ENCODE data around the gene GALNT2. TPM values are rescaled to one million over a fixed set of nuclear protein-coding genes. Genes with fewer than 3 reads are reported as not detected.

GALNT2 gene
- total and polyA plus RNA-seq, 2 of the 4 experiments (the other 2 are of a cell fraction), result 50.4 to 189 TPM

DNA sequence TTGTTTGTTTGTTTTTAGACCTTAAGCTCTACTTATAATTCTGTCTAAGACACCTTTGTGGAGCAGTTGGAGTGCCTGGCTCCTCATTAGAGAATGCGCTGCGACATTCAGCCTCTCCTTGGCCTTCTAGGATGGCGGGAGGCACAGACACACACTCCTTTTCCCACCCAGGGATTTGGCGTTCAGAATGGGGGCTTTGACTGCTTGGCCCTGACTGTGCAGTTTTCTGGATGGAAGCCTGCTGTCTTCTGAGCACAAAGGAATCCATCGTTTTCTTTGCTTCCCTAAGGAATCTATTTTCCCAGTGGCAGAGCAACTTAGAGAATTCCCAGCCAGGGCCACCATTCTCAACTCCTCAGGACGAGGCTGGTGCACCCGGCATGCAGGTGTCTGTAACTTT is 83.6 kb downstream of the GALNT2 start:
- H3K4me2 ChIP-seq (ENCODE audit: low read depth, low read length), result no peak overlapping the region
- peaks cover 65% of the 10 kb centered on the region for H4K20me1 ChIP-seq (ENCODE audit: insufficient read depth, low read length)
- no peak overlapping the region for H2AK9ac ChIP-seq (replicated peaks; ENCODE audit: low read depth, low read length, poor library complexity)
- CTCF ChIA-PET, result no interaction called here
- POLR2A ChIA-PET (ENCODE audit: unreplicated experiment), result no interaction called here
- no CpG with 5 or more reads among the region's 7 CpGs for WGBS, 2 experiments (ENCODE audit: extremely low coverage in 2 of 2, insufficient read length in 1 of 2)
- no peak for DNase-seq
- H3K14ac ChIP-seq (replicated peaks; ENCODE audit: low read depth, low read length), result no peak overlapping the region
- H3K36me3 ChIP-seq (ENCODE audit: control insufficient read depth, insufficient read depth, low read length), result no peaks in the 10 kb centered on the region
- H3K9ac ChIP-seq (ENCODE audit: low read depth, low read length), result no peak overlapping the region
- H3K9me1 ChIP-seq (ENCODE audit: insufficient read depth, low read length), result peaks cover 27% of the 10 kb centered on the region
- H3K79me1 ChIP-seq (ENCODE audit: low read depth in 1 of 2, low read length in 2 of 2), result peaks cover 51 to 91% of the 10 kb centered on the region in 2 experiments
- no TSS peak for BruUV-seq (replicated peaks)
- no peak overlapping the region for H3K18ac ChIP-seq (ENCODE audit: low read depth, low read length)
- no peaks in the 10 kb centered on the region for H3K9me3 ChIP-seq (ENCODE audit: control insufficient read depth, insufficient read depth, low read length)
- H3K27ac ChIP-seq (ENCODE audit: insufficient read depth, low read length), result no peak overlapping the region
- dilution Hi-C loops (cut with HindIII; ENCODE audit: low sequenced_read_pairs, unreplicated experiment), result no loop called here
- no peak overlapping the region for H3K4me3 ChIP-seq (ENCODE audit: insufficient read depth, low read depth, low read length)
- no peak overlapping the region for H2AFZ ChIP-seq (replicated peaks; ENCODE audit: low read length, poor library complexity)
- peaks cover 11% of the 10 kb centered on the region; the same call in 1 of the 2 replicates for H3K4me1 ChIP-seq (ENCODE audit: control insufficient read depth, insufficient read depth, low read length)
- no peak overlapping the region for H3K4ac ChIP-seq (ENCODE audit: low read depth, low read length)
- no peak overlapping the region for H4K5ac ChIP-seq (ENCODE audit: low read depth, low read length)
- no peak overlapping the region for H3K23ac ChIP-seq (ENCODE audit: low read depth, low read length)
- no peak overlapping the region for H4K8ac ChIP-seq (ENCODE audit: low read depth in 2 of 2, low read length in 2 of 2)
- no peak overlapping the region for H3K56ac ChIP-seq (ENCODE audit: extremely low read depth, insufficient read depth, low read length)
- no peak overlapping the region for H2AK5ac ChIP-seq (ENCODE audit: low read depth, low read length)
- ATAC-seq (ENCODE audit: low read depth), result no peak
- no peak overlapping the region for H4K91ac ChIP-seq (ENCODE audit: insufficient read depth, low read depth, low read length)
- H2BK120ac ChIP-seq (ENCODE audit: low read depth, low read length), result no peak overlapping the region
- TF ChIP-seq RCOR1 (IDR thresholded peaks at IDR 0.05; ENCODE audit: insufficient replicate concordance, low read length), result no peak
- no peak for TF ChIP-seq BHLHE40 (IDR thresholded peaks at IDR 0.05; ENCODE audit: low read depth, low read length)
- TF ChIP-seq RAD21 (IDR thresholded peaks at IDR 0.05; ENCODE audit: low read length), result no peak
- TF ChIP-seq SMC3 (IDR thresholded peaks at IDR 0.05; ENCODE audit: low read depth, low read length), result no peak
- no peak for TF ChIP-seq RFX5 (IDR thresholded peaks at IDR 0.05; ENCODE audit: low read depth, low read length)
- H2BK15ac ChIP-seq (ENCODE audit: low read depth, low read length), result no peak overlapping the region
- H2BK5ac ChIP-seq (ENCODE audit: low read depth, low read length, poor library complexity, severe bottlenecking), result no peak overlapping the region
- intact Hi-C loops (cut with micrococcal nuclease), result no loop called here
- no peaks in the 10 kb centered on the region for H3K27me3 ChIP-seq (ENCODE audit: control insufficient read depth, insufficient read depth, low read length)
- no peak overlapping the region for H2BK20ac ChIP-seq (ENCODE audit: low read depth, low read length)
- in situ Hi-C loops (cut with MboI; ENCODE audit: low sequenced_read_pairs), result no loop called here

All from IMR-90 (cell line).